Measurements from ENCODE around the gene FOXF2. TPM values are rescaled to one million over a fixed set of nuclear protein-coding genes. Genes with fewer than 3 reads are reported as not detected.
A peak's percentile ranks its signal among the peaks of the same experiment; 100 is the strongest.

FOXF2 gene
- total RNA-seq, 1 donor from 2014 or later: not detected

DNA sequence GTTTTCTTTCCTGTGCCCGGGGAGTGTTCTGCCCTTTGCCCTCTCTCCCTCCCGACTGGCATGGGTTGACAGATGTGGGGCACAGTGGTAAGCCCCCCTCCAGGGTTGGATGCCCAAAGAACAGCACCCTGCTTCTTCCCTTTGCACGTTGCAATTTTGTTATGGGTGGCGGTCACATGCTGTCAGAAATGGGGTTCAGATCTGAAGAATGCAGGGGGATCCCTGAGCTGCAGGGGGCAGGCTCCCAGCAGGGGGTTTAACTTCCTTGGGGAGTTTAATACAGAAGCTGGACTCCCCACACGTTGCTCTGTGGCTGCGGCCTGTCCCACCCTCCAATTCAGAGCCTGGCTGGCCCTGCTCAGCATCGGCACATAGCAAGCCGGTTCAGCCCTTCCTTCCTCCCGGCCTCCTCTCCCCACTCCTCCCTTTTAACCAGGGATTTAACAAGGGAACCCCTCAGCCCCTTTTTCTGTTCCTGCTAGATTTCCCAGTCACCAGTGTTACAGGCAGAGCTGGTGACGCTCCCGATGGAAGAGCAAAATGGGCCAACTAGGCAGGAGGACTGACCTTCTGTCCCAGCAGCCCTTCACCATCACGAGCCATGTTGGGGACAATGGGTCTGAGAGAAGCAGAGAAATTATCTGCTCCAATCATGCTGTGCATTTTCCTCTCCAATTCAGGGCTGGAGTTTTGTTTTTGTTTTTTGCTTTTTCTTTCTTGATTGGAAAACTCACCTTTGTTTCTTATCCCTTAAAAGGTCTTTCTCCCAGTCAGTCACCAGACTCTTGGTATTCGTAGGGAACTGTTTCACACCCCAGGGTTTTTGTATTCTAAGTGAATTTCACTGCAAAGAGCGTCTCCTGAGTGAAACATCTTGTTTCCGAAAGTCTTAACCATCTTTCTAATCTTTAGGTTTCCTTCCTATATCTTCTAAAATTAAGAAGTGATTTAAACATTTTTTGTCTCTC lies 6.8 kb downstream of the FOXF2 start:
- TF ChIP-seq, protein P1, sequence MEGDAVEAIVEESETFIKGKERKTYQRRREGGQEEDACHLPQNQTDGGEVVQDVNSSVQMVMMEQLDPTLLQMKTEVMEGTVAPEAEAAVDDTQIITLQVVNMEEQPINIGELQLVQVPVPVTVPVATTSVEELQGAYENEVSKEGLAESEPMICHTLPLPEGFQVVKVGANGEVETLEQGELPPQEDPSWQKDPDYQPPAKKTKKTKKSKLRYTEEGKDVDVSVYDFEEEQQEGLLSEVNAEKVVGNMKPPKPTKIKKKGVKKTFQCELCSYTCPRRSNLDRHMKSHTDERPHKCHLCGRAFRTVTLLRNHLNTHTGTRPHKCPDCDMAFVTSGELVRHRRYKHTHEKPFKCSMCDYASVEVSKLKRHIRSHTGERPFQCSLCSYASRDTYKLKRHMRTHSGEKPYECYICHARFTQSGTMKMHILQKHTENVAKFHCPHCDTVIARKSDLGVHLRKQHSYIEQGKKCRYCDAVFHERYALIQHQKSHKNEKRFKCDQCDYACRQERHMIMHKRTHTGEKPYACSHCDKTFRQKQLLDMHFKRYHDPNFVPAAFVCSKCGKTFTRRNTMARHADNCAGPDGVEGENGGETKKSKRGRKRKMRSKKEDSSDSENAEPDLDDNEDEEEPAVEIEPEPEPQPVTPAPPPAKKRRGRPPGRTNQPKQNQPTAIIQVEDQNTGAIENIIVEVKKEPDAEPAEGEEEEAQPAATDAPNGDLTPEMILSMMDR (IDR thresholded peaks at IDR 0.05; ENCODE audit: unreplicated experiment): no peak
- Mint-ChIP-seq H3K4me1 (ENCODE audit: unreplicated experiment) (peaks cover 20% of the 10 kb centered on the region), H3K27ac (ENCODE audit: unreplicated experiment) (no peak overlapping the region), H3K9me3 (ENCODE audit: unreplicated experiment) (no peaks in the 10 kb centered on the region), H3K4me3 (ENCODE audit: unreplicated experiment) (no peak overlapping the region), H3K27me3 (ENCODE audit: unreplicated experiment) (peaks cover 38% of the 10 kb centered on the region), H3K36me3 (ENCODE audit: low read depth, unreplicated experiment) (no peaks in the 10 kb centered on the region)
- DNase-seq (ENCODE audit: low spot score): no peak

DNA sequence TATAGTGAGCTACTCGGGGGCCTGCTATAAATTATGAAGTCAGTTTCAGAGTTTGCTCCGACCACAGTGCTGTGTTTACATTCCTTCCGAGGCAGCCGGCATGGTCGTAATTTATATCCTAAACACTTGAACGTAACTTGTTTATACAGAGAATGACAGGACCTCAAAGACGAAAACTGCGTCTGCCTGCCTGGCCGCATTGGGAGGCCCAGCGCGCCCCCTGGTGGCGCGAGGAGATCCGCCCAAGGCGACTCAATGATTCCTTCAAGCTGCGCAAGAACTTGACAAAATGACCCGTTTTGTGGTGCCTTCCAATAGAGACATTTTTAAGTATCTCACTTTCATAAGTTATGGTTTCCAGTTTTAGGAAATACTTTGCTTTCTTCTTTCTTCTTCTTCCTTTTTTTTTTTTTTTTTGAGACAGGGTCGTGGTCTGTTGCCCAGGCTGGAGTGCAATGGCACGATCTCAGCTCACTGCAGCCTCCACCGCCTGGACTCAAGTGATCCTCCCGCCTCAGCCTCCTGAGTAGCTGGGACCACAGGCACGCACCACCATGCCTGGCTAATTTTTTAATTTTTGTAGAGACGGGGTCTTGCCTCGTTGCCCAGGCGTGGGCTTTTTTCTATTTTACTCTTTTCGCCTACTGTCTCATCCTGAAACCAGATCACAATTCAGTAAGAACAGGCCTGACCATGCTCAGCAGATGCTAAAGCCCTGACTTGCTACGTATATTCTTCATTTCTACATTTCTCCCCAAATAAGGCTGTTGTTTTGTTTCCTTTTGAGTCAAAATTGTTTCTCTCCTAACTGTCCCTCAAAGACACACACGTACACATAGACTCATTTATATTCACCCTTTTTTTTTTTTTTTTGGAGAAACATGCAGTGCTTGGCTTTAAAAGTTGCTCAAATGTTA lies 7.8 kb downstream of the FOXF2 start:
- Mint-ChIP-seq H3K27me3 (ENCODE audit: unreplicated experiment) (peaks cover 32% of the 10 kb centered on the region), H3K27ac (ENCODE audit: unreplicated experiment) (no peak overlapping the region), H3K9me3 (ENCODE audit: unreplicated experiment) (no peaks in the 10 kb centered on the region), H3K36me3 (ENCODE audit: low read depth, unreplicated experiment) (no peaks in the 10 kb centered on the region), H3K4me1 (ENCODE audit: unreplicated experiment) (peaks cover 14% of the 10 kb centered on the region), H3K4me3 (ENCODE audit: unreplicated experiment) (peak overlapping the region; percentile 47)
- TF ChIP-seq, protein P1 (IDR thresholded peaks at IDR 0.05; ENCODE audit: unreplicated experiment): peak; percentile 87
- peak; percentile 81 for DNase-seq (ENCODE audit: low spot score)

DNA sequence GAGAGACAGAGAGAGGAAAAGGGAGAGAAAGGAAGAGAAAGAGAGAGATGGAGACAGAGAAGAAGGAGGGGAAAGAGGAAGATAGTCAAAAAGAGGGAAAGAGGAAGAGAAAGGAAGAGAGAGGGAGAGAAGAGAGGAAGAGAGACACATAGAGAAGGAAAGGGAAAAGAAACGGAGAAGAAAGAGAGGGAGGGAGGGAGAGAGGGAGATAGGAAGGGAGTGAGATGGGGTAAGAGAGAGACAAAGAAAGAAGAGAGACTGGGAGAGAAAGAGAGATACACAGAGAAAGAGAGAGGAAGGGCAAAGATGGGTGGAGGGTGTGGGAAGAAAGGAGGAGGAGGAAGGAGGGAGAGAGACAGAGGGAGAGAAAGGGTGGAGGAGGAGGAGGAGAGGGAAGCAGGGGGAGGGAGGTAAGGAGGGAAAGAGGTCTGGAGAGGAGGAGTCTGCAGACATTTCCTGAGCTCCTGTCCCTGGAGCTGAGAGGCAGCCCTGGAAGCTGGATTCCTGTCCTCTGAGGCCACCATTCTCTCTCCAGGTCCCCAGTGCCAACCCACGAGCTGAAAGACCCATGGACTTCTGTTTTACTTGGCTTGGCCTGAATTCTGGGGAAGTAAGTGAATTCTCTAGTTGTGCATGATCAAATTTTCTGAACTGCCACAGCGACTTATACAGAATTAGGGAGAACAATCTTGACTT lies 9.9 kb downstream of the FOXF2 start:
- Mint-ChIP-seq H3K4me3 (ENCODE audit: unreplicated experiment) (no peak overlapping the region), H3K27ac (ENCODE audit: unreplicated experiment) (no peak overlapping the region), H3K9me3 (ENCODE audit: unreplicated experiment) (no peaks in the 10 kb centered on the region), H3K36me3 (ENCODE audit: low read depth, unreplicated experiment) (no peaks in the 10 kb centered on the region), H3K4me1 (ENCODE audit: unreplicated experiment) (peaks cover 11% of the 10 kb centered on the region), H3K27me3 (ENCODE audit: unreplicated experiment) (peaks cover 24% of the 10 kb centered on the region)
- DNase-seq (ENCODE audit: low spot score): no peak
- TF ChIP-seq, protein P1 (IDR thresholded peaks at IDR 0.05; ENCODE audit: unreplicated experiment): no peak

DNA sequence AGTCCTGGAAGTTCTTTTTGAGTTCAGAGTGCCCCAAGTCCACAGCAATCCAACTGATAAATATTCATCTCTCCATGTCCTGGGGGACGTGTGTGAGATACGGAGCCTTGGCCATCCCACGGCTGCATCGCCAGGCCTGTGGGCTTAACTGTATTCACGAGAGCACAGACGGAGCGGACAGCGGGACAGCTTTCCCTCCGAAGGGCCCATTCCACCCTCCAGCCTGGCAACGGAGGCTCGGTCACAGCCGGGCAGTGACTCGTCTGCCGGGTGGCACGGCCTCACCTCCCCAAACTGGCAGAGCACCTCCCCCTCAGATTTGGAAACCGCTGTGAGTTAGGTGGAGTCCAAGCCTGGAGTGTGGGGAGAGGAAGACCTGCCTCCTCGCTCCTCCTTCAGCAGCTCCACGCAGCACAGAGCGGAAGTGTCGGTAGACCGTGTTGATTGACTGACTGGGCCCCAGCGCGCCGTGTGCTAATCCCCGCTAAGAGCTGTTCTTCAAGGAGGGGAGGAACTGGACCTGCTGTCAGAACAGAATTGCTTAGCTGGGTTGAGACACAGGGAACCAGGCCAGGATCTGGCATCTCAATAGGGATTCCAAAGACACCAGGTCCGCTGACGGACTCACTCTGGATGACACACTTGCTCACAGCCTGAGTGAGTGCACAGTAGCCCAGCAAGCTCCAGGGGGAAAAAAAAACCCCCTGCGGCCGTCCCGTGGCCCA lies 10.9 kb downstream of the FOXF2 start:
- no peak for DNase-seq (ENCODE audit: low spot score)
- Mint-ChIP-seq H3K36me3 (ENCODE audit: low read depth, unreplicated experiment) (no peaks in the 10 kb centered on the region), H3K27ac (ENCODE audit: unreplicated experiment) (no peak overlapping the region), H3K4me3 (ENCODE audit: unreplicated experiment) (no peak overlapping the region), H3K27me3 (ENCODE audit: unreplicated experiment) (peaks cover 20% of the 10 kb centered on the region), H3K9me3 (ENCODE audit: unreplicated experiment) (no peaks in the 10 kb centered on the region), H3K4me1 (ENCODE audit: unreplicated experiment) (peaks cover 8% of the 10 kb centered on the region)
- TF ChIP-seq, protein P1 (IDR thresholded peaks at IDR 0.05; ENCODE audit: unreplicated experiment): no peak

Measured in endothelial cell (in vitro differentiated cells).